GM06990 (cell line): ENCODE measurements around the gene SF3A2.

Experiments
- DNase-seq: peaks from one replicate; pipeline ENCODE4 v3.0.0-alpha.2; 2011; ENCODE audit not compliant: insufficient read length; ENCODE audit errors: extremely low read depth
- H3K27me3 ChIP-seq: replicated peaks from 2 replicates; pipeline ENCODE4 v1.6.0; 2011; ENCODE audit warnings: low read length; ENCODE audit not compliant: control insufficient read depth, insufficient read depth
- H3K36me3 ChIP-seq: 2 replicates; pipeline ENCODE4 v1.5.1; 2011; ENCODE audit warnings: low read length; ENCODE audit not compliant: control insufficient read depth, insufficient read depth
- H3K4me3 ChIP-seq: replicated peaks from 2 replicates; pipeline ENCODE4 v1.5.1; 2011; ENCODE audit warnings: low read depth, mild to moderate bottlenecking, control low read depth, low read length
- CTCF ChIP-seq: IDR thresholded peaks from 2 replicates; pipeline ENCODE4 v1.5.1; 2011; ENCODE audit warnings: low read length, control low read depth, mild to moderate bottlenecking, inconsistent platforms; ENCODE audit not compliant: insufficient read depth, poor library complexity, severe bottlenecking

The SF3A2 gene

GRCh38 chr19:2289714-2290435 is 53.3 kb downstream of the SF3A2 start:
- Histone ChIP-seq H3K36me3 (no peaks in the 10 kb centered on the region; the same call in 1 of the 2 replicates), H3K4me3 (peak overlapping the region; percentile 64), H3K27me3 (no peaks in the 10 kb centered on the region)
- no peak for TF ChIP-seq CTCF
- DNase-seq: peak; percentile 84

- TF ChIP-seq CTCF: no peak
- peak; percentile 73 for DNase-seq
- Histone ChIP-seq H3K4me3 (peak overlapping the region; percentile 64), H3K36me3 (no peaks in the 10 kb centered on the region; the same call in 1 of the 2 replicates), H3K27me3 (no peaks in the 10 kb centered on the region)
Measured at GRCh38 chr19:2290441-2291184, 54.0 kb downstream of the SF3A2 start.

GRCh38 chr19:2291185-2291751 is 54.6 kb downstream of the SF3A2 start:
- TF ChIP-seq CTCF: no peak
- H3K4me3 ChIP-seq: peak overlapping the region; percentile 64

GRCh38 chr19:2294687-2295335 is 58.2 kb downstream of the SF3A2 start:
- DNase-seq: no peak
- H3K36me3 ChIP-seq: no peaks in the 10 kb centered on the region; the same call in 1 of the 2 replicates
- no peaks in the 10 kb centered on the region for H3K27me3 ChIP-seq
- H3K4me3 ChIP-seq: no peak overlapping the region
- TF ChIP-seq CTCF: no peak

More at GRCh38 chr19:2291185-2291751, 54.6 kb downstream of the SF3A2 start:
- no peak for DNase-seq
- no peaks in the 10 kb centered on the region for H3K27me3 ChIP-seq
- no peaks in the 10 kb centered on the region; the same call in 1 of the 2 replicates for H3K36me3 ChIP-seq

- TF ChIP-seq CTCF: no peak
- Histone ChIP-seq H3K4me3 (no peak overlapping the region), H3K36me3 (no peaks in the 10 kb centered on the region; the same call in 1 of the 2 replicates), H3K27me3 (no peaks in the 10 kb centered on the region; the same call in 1 of the 2 replicates)
- DNase-seq: no peak
Measured at GRCh38 chr19:2296141-2296540, 59.5 kb downstream of the SF3A2 start.
